ENCODE measurements around the gene HSD3B1.
"Not testable (repeated sequence)": the region's sequence is repeated elsewhere in the genome, so short reads cannot be mapped to it uniquely, and the experiment has no call there.

Gene HSD3B1

DNA sequence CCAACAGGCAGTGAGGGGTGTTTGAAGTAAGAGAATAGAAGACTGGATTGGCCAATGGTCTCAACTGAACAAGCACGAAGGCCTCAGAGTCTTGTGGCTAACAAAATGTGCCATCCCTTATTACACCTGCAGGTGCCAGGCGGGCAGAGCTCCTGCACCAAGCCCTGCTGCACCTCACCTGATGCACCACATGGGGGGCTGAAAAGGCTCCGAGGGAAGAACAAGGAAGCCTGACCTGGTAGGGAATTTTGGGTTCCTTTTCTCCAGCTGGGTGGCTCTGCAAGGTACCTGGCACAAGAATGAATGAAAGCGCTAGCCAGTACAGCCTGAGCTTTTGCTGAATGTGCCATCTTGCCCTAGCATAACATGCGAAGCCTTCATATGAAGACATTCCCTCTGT is 9.7 kb downstream of the HSD3B1 start:
- TF ChIP-seq, protein P1, sequence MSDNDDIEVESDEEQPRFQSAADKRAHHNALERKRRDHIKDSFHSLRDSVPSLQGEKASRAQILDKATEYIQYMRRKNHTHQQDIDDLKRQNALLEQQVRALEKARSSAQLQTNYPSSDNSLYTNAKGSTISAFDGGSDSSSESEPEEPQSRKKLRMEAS (IDR thresholded peaks at IDR 0.05; ENCODE audit: low read depth, low read length) = no peak
- TF ChIP-seq MYC (IDR thresholded peaks at IDR 0.05; ENCODE audit: low read depth, low read length) (no peak), POLR2A (IDR thresholded peaks at IDR 0.05; ENCODE audit: extremely low read depth, insufficient read length) (no peak)
- TF ChIP-seq, protein P2, sequence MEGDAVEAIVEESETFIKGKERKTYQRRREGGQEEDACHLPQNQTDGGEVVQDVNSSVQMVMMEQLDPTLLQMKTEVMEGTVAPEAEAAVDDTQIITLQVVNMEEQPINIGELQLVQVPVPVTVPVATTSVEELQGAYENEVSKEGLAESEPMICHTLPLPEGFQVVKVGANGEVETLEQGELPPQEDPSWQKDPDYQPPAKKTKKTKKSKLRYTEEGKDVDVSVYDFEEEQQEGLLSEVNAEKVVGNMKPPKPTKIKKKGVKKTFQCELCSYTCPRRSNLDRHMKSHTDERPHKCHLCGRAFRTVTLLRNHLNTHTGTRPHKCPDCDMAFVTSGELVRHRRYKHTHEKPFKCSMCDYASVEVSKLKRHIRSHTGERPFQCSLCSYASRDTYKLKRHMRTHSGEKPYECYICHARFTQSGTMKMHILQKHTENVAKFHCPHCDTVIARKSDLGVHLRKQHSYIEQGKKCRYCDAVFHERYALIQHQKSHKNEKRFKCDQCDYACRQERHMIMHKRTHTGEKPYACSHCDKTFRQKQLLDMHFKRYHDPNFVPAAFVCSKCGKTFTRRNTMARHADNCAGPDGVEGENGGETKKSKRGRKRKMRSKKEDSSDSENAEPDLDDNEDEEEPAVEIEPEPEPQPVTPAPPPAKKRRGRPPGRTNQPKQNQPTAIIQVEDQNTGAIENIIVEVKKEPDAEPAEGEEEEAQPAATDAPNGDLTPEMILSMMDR (IDR thresholded peaks at IDR 0.05; ENCODE audit: low read depth, low read length) = no peak

GRCh38 chr1:119517667-119518066 is 10.7 kb downstream of the HSD3B1 start:
- H3K4me3 ChIP-seq (ENCODE audit: low read depth, low read length); DNase-seq (ENCODE audit: low read depth): not testable (repeated sequence)

More for the DNA sequence above, 9.7 kb downstream of the HSD3B1 start:
- no peak for DNase-seq (ENCODE audit: low read depth)
- H3K4me3 ChIP-seq (ENCODE audit: low read depth, low read length) = no peak overlapping the region

DNA sequence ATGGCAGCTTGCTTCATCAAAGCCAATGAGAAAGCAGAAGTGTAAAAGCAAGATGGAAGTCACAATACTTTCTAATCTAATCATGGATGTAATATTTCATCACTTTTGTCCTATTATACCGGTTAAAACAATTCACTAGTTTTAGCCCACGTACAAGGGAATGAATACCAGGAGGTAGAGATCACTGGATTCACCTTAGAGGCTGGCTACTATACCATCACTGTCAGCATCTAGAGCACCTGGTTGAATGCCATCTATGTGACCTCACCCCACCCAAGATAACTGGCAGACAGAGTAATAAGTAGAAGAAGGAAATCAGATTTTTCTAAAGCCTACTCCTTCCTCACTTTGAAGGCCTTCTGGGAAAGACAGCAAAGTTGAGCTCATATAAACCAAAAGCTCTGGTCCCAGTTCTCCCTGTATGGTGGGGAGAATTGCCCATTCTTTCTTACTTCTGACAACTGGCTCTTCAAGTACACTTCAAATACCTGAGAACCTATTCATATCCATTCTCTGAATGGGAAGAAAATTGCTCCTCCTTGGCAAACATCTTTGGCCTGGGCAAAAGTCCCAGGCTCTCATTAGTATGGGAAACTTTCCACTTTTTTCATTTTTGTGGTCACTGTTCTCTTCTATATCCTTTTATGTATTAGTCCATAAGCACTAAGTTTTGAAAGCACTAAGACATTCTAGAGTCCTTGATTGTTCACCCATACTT is 24.8 kb downstream of the HSD3B1 start:
- TF ChIP-seq MYC (IDR thresholded peaks at IDR 0.05; ENCODE audit: low read depth, low read length) = no peak
- TF ChIP-seq, protein P1 (IDR thresholded peaks at IDR 0.05; ENCODE audit: low read depth, low read length) = no peak
- TF ChIP-seq POLR2A (IDR thresholded peaks at IDR 0.05; ENCODE audit: extremely low read depth, insufficient read length) = no peak
- TF ChIP-seq, protein P2 (IDR thresholded peaks at IDR 0.05; ENCODE audit: low read depth, low read length) = no peak
- DNase-seq (ENCODE audit: low read depth) = no peak

DNA sequence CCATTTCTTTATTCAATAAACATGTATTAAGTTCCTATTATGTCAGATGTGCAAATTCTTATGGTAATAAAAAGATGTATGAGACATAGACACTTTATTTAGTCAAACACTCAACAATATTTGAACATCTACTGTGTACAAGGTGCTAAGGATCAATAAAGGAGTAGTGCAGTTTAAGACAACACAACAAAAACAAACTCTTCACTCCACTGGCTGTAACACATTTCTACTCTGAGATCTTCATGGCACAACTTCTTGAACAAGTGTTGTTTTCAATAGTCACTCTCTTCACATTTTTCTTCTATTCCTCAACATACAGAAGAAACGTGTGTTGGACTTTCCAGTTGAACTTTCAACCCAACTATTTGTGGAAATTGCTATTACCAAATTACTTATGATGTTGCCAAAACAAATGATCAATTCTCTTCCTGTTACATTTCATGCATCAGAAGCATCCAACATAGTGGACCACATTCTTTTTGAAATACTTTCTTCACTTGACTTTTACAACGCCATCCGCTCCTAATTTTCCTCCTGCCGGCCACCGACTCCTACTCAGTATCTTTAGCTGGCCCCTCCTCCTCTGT is 25.4 kb downstream of the HSD3B1 start:
- H3K4me3 ChIP-seq (ENCODE audit: low read depth, low read length) = no peak overlapping the region
- TF ChIP-seq POLR2A (IDR thresholded peaks at IDR 0.05; ENCODE audit: extremely low read depth, insufficient read length) (no peak), MYC (IDR thresholded peaks at IDR 0.05; ENCODE audit: low read depth, low read length) (no peak)
- TF ChIP-seq, protein P1 (IDR thresholded peaks at IDR 0.05; ENCODE audit: low read depth, low read length) = no peak
- TF ChIP-seq, protein P2 (IDR thresholded peaks at IDR 0.05; ENCODE audit: low read depth, low read length) = no peak
- DNase-seq (ENCODE audit: low read depth) = no peak

More for the DNA sequence above, 24.8 kb downstream of the HSD3B1 start:
- H3K4me3 ChIP-seq (ENCODE audit: low read depth, low read length) = no peak overlapping the region

DNA sequence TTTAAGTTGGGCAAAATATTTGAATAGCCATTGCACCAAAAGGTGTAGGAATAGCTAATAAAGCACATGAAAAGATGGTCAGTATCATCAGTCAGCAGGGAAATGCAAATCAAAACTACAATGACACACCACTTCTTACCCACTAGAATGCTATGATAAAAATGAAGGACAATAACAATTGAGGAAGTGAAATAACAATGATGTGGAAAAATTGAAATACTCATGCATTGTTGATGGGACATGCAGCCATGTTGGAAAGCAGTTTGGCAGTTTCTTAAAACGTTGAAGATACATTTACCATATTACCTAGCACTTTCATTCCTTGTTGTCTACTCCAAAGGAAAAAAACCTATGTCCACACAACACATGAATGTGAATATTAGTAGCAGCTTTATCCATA is 28.4 kb downstream of the HSD3B1 start:
- TF ChIP-seq, protein P1 (IDR thresholded peaks at IDR 0.05; ENCODE audit: low read depth, low read length) = no peak
- TF ChIP-seq POLR2A (IDR thresholded peaks at IDR 0.05; ENCODE audit: extremely low read depth, insufficient read length) = no peak
- no peak for TF ChIP-seq MYC (IDR thresholded peaks at IDR 0.05; ENCODE audit: low read depth, low read length)
- TF ChIP-seq, protein P2 (IDR thresholded peaks at IDR 0.05; ENCODE audit: low read depth, low read length) = no peak
- H3K4me3 ChIP-seq (ENCODE audit: low read depth, low read length) = no peak overlapping the region
- no peak for DNase-seq (ENCODE audit: low read depth)

DNA sequence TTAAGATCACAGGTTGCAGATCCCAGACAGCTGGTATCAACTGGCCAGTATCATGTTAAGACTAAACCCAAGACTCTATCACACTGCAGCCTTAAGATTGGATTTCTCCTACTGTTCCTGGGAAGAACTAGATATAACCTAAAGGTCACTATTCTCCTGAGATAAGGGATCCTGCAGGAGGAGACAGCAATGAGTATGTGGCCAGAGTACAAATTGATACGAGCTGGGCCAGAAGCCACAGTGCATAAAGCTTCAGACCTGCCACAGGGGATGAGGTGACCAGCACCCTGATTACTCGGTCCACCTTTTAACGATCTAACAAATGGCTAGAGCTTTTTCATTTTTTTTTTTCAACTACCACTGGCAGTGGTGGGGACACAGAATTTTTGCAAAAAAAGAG is 31.0 kb downstream of the HSD3B1 start:
- no peak for DNase-seq (ENCODE audit: low read depth)
- TF ChIP-seq, protein P2 (IDR thresholded peaks at IDR 0.05; ENCODE audit: low read depth, low read length) = no peak
- TF ChIP-seq POLR2A (IDR thresholded peaks at IDR 0.05; ENCODE audit: extremely low read depth, insufficient read length) (no peak), MYC (IDR thresholded peaks at IDR 0.05; ENCODE audit: low read depth, low read length) (no peak)
- TF ChIP-seq, protein P1 (IDR thresholded peaks at IDR 0.05; ENCODE audit: low read depth, low read length) = no peak
- no peak overlapping the region for H3K4me3 ChIP-seq (ENCODE audit: low read depth, low read length)
